A549 (cell line): ENCODE results near the gene FN3KRP. TPM values are rescaled to one million over a fixed set of nuclear protein-coding genes. Genes with fewer than 3 reads are reported as not detected.

ENCODE experiments used
- ATOH8 ChIP-seq: fragments of 250-450 bp; sonication (Bioruptor Pico); IDR thresholded peaks from 2 replicates; pipeline ENCODE4 v1.5.0; 2020; ENCODE audit warnings: low read depth, mild to moderate bottlenecking, moderate library complexity
- BCL3 ChIP-seq: fragments of >200 bp; sonication (Bioruptor Twin); formaldehyde crosslinking; IDR thresholded peaks from 3 replicates; pipeline ENCODE4 v1.6.1; 2016
- BHLHE40 ChIP-seq: IDR thresholded peaks from 2 replicates; pipeline ENCODE4 v1.6.1; 2012; ENCODE audit warnings: low read depth, low read length, inconsistent platforms
- CBX8 ChIP-seq: fragments of 200-600 bp; sonication (generic); IDR thresholded peaks from 2 replicates; pipeline ENCODE4 v1.6.1; 2016
- CHD2 ChIP-seq: fragments of 150-350 bp; IDR thresholded peaks from 2 replicates; pipeline ENCODE4 v1.6.1; 2014; ENCODE audit warnings: low read length; ENCODE audit not compliant: partially characterized antibody
- E2F6 ChIP-seq: IDR thresholded peaks from 2 replicates; pipeline ENCODE4 v1.6.1; 2012; ENCODE audit warnings: low read depth, borderline replicate concordance
- EHF ChIP-seq: fragments of 250-450 bp; sonication (Bioruptor Pico); IDR thresholded peaks from 2 replicates; pipeline ENCODE4 v1.5.0; 2020; ENCODE audit warnings: mild to moderate bottlenecking
- EP300 ChIP-seq, 2 experiments: fragments of >200 bp; sonication (Bioruptor Twin); formaldehyde crosslinking; IDR thresholded peaks; 2 replicates in 1 of 2; 3 replicates in 1 of 2; pipeline ENCODE4 v1.6.1; 2016 to 2017
- ESRRA ChIP-seq: fragments of 150-350 bp; IDR thresholded peaks from 2 replicates; pipeline ENCODE4 v1.6.1; 2014; ENCODE audit warnings: mild to moderate bottlenecking, low read length, borderline replicate concordance
- FOSB ChIP-seq: fragments of 250-450 bp; sonication (Bioruptor Pico); IDR thresholded peaks from 2 replicates; pipeline ENCODE4 v1.5.0; 2020; ENCODE audit warnings: mild to moderate bottlenecking, moderate library complexity
- FOSL2 ChIP-seq, 2 experiments: fragments of 450-650 bp in 1 of 2; fragments of >200 bp in 1 of 2; sonication (Bioruptor Twin) in 1 of 2; formaldehyde crosslinking; IDR thresholded peaks; 2 replicates each; pipeline versions ENCODE4 v1.5.0 to v1.6.1; 2016 to 2020; ENCODE audit warnings: mild to moderate bottlenecking in 1 of 2, moderate library complexity in 1 of 2
- GATA3 ChIP-seq: IDR thresholded peaks from 2 replicates; pipeline ENCODE4 v1.6.1; 2012; ENCODE audit warnings: borderline replicate concordance
- HDAC2 ChIP-seq: fragments of 200-600 bp; sonication (generic); IDR thresholded peaks from 2 replicates; pipeline ENCODE4 v1.6.1; 2016
- HES2 ChIP-seq: fragments of >200 bp; sonication (Bioruptor Twin); formaldehyde crosslinking; IDR thresholded peaks from 2 replicates; pipeline ENCODE4 v1.6.1; 2016
- HMGXB4 ChIP-seq: fragments of 250-450 bp; sonication (Bioruptor Pico); IDR thresholded peaks from 2 replicates; pipeline ENCODE4 v1.5.0; 2021; ENCODE audit warnings: mild to moderate bottlenecking, moderate library complexity, borderline replicate concordance
- HOXA7 ChIP-seq: fragments of 250-450 bp; sonication (Bioruptor Pico); IDR thresholded peaks from 2 replicates; pipeline ENCODE4 v1.5.0; 2020; ENCODE audit warnings: mild to moderate bottlenecking, moderate library complexity
- HOXB5 ChIP-seq: fragments of 250-450 bp; sonication (Bioruptor Pico); IDR thresholded peaks from 2 replicates; pipeline ENCODE4 v1.5.0; 2020; ENCODE audit warnings: mild to moderate bottlenecking, moderate library complexity
- JUN ChIP-seq, 2 experiments: fragments of >200 bp; sonication (Bioruptor Twin); formaldehyde crosslinking; IDR thresholded peaks; 2 replicates in 1 of 2; 3 replicates in 1 of 2; pipeline ENCODE4 v1.6.1; 2016 to 2017
- JUNB ChIP-seq: fragments of >200 bp; sonication (Bioruptor Twin); formaldehyde crosslinking; IDR thresholded peaks from 2 replicates; pipeline ENCODE4 v1.6.1; 2016
- KDM1A ChIP-seq: fragments of 200-600 bp; sonication (generic); IDR thresholded peaks from 2 replicates; pipeline ENCODE4 v1.6.1; 2016; ENCODE audit warnings: low read depth, mild to moderate bottlenecking
- MAX ChIP-seq: IDR thresholded peaks from 2 replicates; pipeline ENCODE4 v1.6.1; 2012
- MAZ ChIP-seq: fragments of 150-350 bp; IDR thresholded peaks from 2 replicates; pipeline ENCODE4 v1.6.1; 2014; ENCODE audit warnings: antibody characterized with exemption, low read depth, low read length, borderline replicate concordance
- MYC ChIP-seq: IDR thresholded peaks from 2 replicates; pipeline ENCODE4 v1.6.1; 2012; ENCODE audit warnings: mild to moderate bottlenecking, inconsistent platforms, low read length, improper control_type of control experiment, borderline replicate concordance
- NPAS2 ChIP-seq: fragments of 250-450 bp; sonication (Bioruptor Pico); IDR thresholded peaks from 2 replicates; pipeline ENCODE4 v1.8.0; 2022; ENCODE audit warnings: mild to moderate bottlenecking, moderate library complexity, borderline replicate concordance
- PBX3 ChIP-seq: IDR thresholded peaks from 2 replicates; pipeline ENCODE4 v1.6.1; 2012
- RCOR1 ChIP-seq: fragments of 150-350 bp; IDR thresholded peaks from 2 replicates; pipeline ENCODE4 v1.6.1; 2014; ENCODE audit warnings: antibody characterized with exemption, low read length, low read depth
- RFX5 ChIP-seq: fragments of 450-650 bp; IDR thresholded peaks from 2 replicates; pipeline ENCODE4 v1.7.1; 2014; ENCODE audit warnings: antibody characterized with exemption, mild to moderate bottlenecking, moderate library complexity
- SMC3 ChIP-seq: fragments of >200 bp; sonication (Bioruptor Twin); formaldehyde crosslinking; IDR thresholded peaks from 3 replicates; pipeline ENCODE4 v1.6.1; 2018; ENCODE audit warnings: inconsistent platforms
- SREBF2 ChIP-seq: fragments of 450-650 bp; IDR thresholded peaks from 2 replicates; pipeline ENCODE4 v1.6.1; 2014; ENCODE audit warnings: mild to moderate bottlenecking, moderate library complexity
- TFCP2L1 ChIP-seq: fragments of 250-450 bp; sonication (Bioruptor Pico); IDR thresholded peaks from 2 replicates; pipeline ENCODE4 v1.5.0; 2021; ENCODE audit warnings: mild to moderate bottlenecking
- TP53 ChIP-seq: fragments of 250-450 bp; sonication (Bioruptor Pico); IDR thresholded peaks from 2 replicates; pipeline ENCODE4 v1.5.0; 2021; ENCODE audit warnings: mild to moderate bottlenecking, moderate library complexity
- USF2 ChIP-seq: fragments of 450-650 bp; IDR thresholded peaks from 2 replicates; pipeline ENCODE4 v1.6.1; 2014; ENCODE audit warnings: antibody characterized with exemption
- ZC3H11A ChIP-seq: fragments of 450-650 bp; IDR thresholded peaks from 2 replicates; pipeline ENCODE4 v1.6.1; 2014; ENCODE audit warnings: antibody characterized with exemption, mild to moderate bottlenecking
- ZFP36 ChIP-seq: fragments of 450-650 bp; IDR thresholded peaks from 2 replicates; pipeline ENCODE4 v1.6.1; 2014; ENCODE audit warnings: borderline replicate concordance; ENCODE audit not compliant: partially characterized antibody
- ZNF302 ChIP-seq: fragments of 250-450 bp; sonication (Bioruptor Pico); IDR thresholded peaks from 2 replicates; pipeline ENCODE4 v1.9.0; 2021; ENCODE audit warnings: inconsistent platforms, mild to moderate bottlenecking, moderate library complexity
- polyA plus RNA-seq, 4 experiments: library from polyadenylated mRNA; depleted of rRNA in 3 of 4; stranded (reverse); fragments of >200 nt; fragmentation: RNase III in 1 of 4; extraction: RNeasy Plus Mini Kit Qiagen cat#74134 plus additional on column Dnase treatment in 1 of 4; gene quantifications; 2 replicates in 3 of 4; 3 replicates in 1 of 4; pipeline ENCODE4 v1.2.3, GENCODE V29; 2011 to 2017

The FN3KRP gene
- polyA plus RNA-seq, 2 of the 4 experiments (the other 2 are of a cell fraction) = 41.1 to 62.4 TPM

- TF ChIP-seq FOSL2 (IDR thresholded peaks at IDR 0.05) (no peak), FOSL2 (CRISPR knock-in tag; IDR thresholded peaks at IDR 0.05) (no peak), JUNB (no peak), MAX (peak; percentile 91), TFCP2L1 (CRISPR knock-in tag) (no peak), PBX3 (peak; percentile 68), CBX8 (no peak), TP53 (CRISPR knock-in tag) (no peak), FOSB (CRISPR knock-in tag) (no peak), BHLHE40 (no peak), NPAS2 (CRISPR knock-in tag) (no peak), CHD2 (no peak), ATOH8 (CRISPR knock-in tag) (no peak), EHF (no peak), ESRRA (no peak), HOXB5 (CRISPR knock-in tag) (no peak), SREBF2 (no peak), HOXA7 (CRISPR knock-in tag) (no peak), BCL3 (0 out of 3 replicates have a peak, but pooled peaks have one; percentile 52), RFX5 (peak; percentile 49; the same call in 1 of the 2 replicates), ZC3H11A (no peak), EP300 (IDR thresholded peaks at IDR 0.05) (no peak), KDM1A (no peak), ZNF302 (CRISPR knock-in tag) (no peak), MYC (peak; percentile 89), HDAC2 (no peak), ZFP36 (no peak), MAZ (no peak), E2F6 (peak; percentile 80), HES2 (no peak), HMGXB4 (CRISPR knock-in tag) (no peak), USF2 (peak; percentile 49; the same call in 1 of the 2 replicates), GATA3 (no peak), SMC3 (no peak), RCOR1 (no peak), JUN (IDR thresholded peaks at IDR 0.05) (peak in 1 of 2 experiments; percentile 65; a peak in 2 of 5 replicates)
These were observed 35.3 kb downstream of the FN3KRP start, which contains the start of gene TBCD (continued) for GRCh38 chr17:82751571-82752370.
